Cardiac muscle cell (in vitro differentiated cells and primary cell): ENCODE data around the gene CRISPLD2. TPM values are rescaled to one million over a fixed set of nuclear protein-coding genes. Genes with fewer than 3 reads are reported as not detected.

Experiments
- DNase-seq, 2 donors: peaks; one replicate each; pipeline versions ENCODE4 v3.0.0 to v3.0.0-alpha.2; 2010 to 2017; ENCODE audit warnings: low read depth in 1 of 2, low spot score in 1 of 2
- H3K27ac ChIP-seq: fragments of 200-600 bp; sonication (generic); 2 replicates; pipeline ENCODE4 v1.5.1; 2016
- H3K27me3 ChIP-seq: fragments of 200-600 bp; sonication (generic); 2 replicates; pipeline ENCODE4 v1.6.0; 2016; ENCODE audit warnings: control low read depth
- H3K36me3 ChIP-seq: fragments of 200-600 bp; sonication (generic); 2 replicates; pipeline ENCODE4 v1.5.1; 2016; ENCODE audit warnings: control low read depth
- H3K4me1 ChIP-seq: fragments of 200-600 bp; sonication (generic); 2 replicates; pipeline ENCODE4 v1.8.1; 2017; ENCODE audit warnings: low read depth, mild to moderate bottlenecking, mixed run types
- H3K4me3 ChIP-seq: fragments of 200-600 bp; sonication (generic); 2 replicates; pipeline ENCODE4 v1.5.1; 2016; ENCODE audit warnings: mild to moderate bottlenecking
- H3K9me3 ChIP-seq: fragments of 200-600 bp; sonication (generic); 2 replicates; pipeline ENCODE4 v1.5.1; 2017; ENCODE audit warnings: low read depth, mild to moderate bottlenecking, control low read depth
- CTCF ChIP-seq: IDR thresholded peaks from 2 replicates; pipeline ENCODE4 v1.5.1; 2012; ENCODE audit warnings: low read depth, mild to moderate bottlenecking, low read length
- polyA plus RNA-seq: library from polyadenylated mRNA; unstranded; fragments of >200 nt; fragmentation: Nextera tagmentation; extraction: Ambion mirVana; gene quantifications from 2 replicates; pipeline ENCODE4 v1.2.1, GENCODE V29; 2016
- total RNA-seq: library from RNA; depleted of rRNA; stranded (reverse); fragments of >200 nt; gene quantifications from 2 replicates; pipeline ENCODE4 v1.2.3, GENCODE V29; 2016

The CRISPLD2 gene
- total and polyA plus RNA-seq, 2 experiments from 2014 or later = 0.91 to 1.7 TPM

DNA sequence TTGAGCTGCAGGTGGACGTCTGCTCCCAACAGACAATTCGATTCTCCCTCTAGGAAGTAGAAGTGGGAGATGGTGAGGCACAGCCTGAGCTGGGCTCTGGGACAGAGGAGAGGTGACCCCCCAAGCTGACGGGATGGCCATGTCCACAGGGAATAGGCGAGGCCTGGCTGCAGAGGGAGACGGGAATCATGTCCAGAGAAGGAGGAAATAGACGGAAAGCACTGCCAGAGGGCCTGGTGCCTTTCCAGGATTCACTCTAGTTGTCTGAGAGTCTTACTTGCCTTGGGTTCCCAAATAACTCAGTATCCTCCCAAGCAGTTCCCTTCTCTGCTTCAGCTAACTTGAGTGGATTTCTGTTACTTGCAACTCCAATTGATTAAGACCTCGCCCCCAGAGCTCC, 4.3 kb upstream of the CRISPLD2 start:
- no peaks in the 10 kb centered on the region for H3K9me3 ChIP-seq
- no peak for TF ChIP-seq CTCF
- no peak overlapping the region for H3K27ac ChIP-seq
- peaks cover 5% of the 10 kb centered on the region for H3K27me3 ChIP-seq
- no peaks in the 10 kb centered on the region for H3K4me1 ChIP-seq
- no peaks in the 10 kb centered on the region for H3K36me3 ChIP-seq
- no peak overlapping the region for H3K4me3 ChIP-seq
- DNase-seq = no peak

- H3K36me3 ChIP-seq = no peaks in the 10 kb centered on the region
- no peaks in the 10 kb centered on the region for H3K9me3 ChIP-seq
- DNase-seq = no peak
- H3K4me1 ChIP-seq = no peaks in the 10 kb centered on the region
- H3K27me3 ChIP-seq = peaks cover 11% of the 10 kb centered on the region
- no peak for TF ChIP-seq CTCF
- H3K27ac ChIP-seq = no peak overlapping the region
- H3K4me3 ChIP-seq = no peak overlapping the region
Observed at GRCh38 chr16:84816023-84816422, 3.8 kb upstream of the CRISPLD2 start.

- Histone ChIP-seq H3K36me3 (no peaks in the 10 kb centered on the region), H3K4me3 (no peak overlapping the region), H3K9me3 (no peaks in the 10 kb centered on the region), H3K4me1 (no peaks in the 10 kb centered on the region), H3K27ac (no peak overlapping the region), H3K27me3 (peaks cover 15% of the 10 kb centered on the region)
- no peak for TF ChIP-seq CTCF
- DNase-seq = no peak
Observed at GRCh38 chr16:84816485-84816884, 3.3 kb upstream of the CRISPLD2 start.

DNA sequence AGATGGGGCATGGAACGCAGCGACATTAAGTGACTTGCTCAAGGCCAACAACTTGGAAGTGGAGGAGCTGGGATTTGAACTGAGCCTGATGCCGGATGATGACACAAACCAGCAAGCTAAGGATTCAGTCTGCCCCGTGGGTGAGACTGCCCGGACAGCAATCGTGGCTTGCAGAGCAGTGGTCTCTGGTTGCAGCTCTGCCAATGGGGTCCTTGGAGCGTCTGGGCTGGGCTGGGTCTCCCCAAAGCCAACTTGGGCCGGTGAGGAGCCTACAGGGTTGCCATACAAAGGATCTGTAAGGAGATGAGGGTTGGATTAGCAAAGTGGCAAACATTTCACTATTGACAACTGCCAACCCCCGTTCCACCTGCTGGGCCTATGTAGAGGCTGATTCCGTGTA, 2.6 kb upstream of the CRISPLD2 start:
- no peak for TF ChIP-seq CTCF
- H3K27me3 ChIP-seq = peaks cover 22% of the 10 kb centered on the region
- no peak overlapping the region for H3K4me3 ChIP-seq
- DNase-seq = no peak
- no peaks in the 10 kb centered on the region for H3K36me3 ChIP-seq
- no peak overlapping the region for H3K27ac ChIP-seq
- H3K4me1 ChIP-seq = no peaks in the 10 kb centered on the region
- H3K9me3 ChIP-seq = no peaks in the 10 kb centered on the region

GRCh38 chr16:84817613-84818012, 2.2 kb upstream of the CRISPLD2 start:
- H3K27me3 ChIP-seq = peaks cover 22% of the 10 kb centered on the region
- no peak overlapping the region for H3K4me3 ChIP-seq
- no peak for DNase-seq
- no peaks in the 10 kb centered on the region for H3K4me1 ChIP-seq
- H3K36me3 ChIP-seq = no peaks in the 10 kb centered on the region
- H3K9me3 ChIP-seq = no peaks in the 10 kb centered on the region
- no peak overlapping the region for H3K27ac ChIP-seq
- no peak for TF ChIP-seq CTCF

DNA sequence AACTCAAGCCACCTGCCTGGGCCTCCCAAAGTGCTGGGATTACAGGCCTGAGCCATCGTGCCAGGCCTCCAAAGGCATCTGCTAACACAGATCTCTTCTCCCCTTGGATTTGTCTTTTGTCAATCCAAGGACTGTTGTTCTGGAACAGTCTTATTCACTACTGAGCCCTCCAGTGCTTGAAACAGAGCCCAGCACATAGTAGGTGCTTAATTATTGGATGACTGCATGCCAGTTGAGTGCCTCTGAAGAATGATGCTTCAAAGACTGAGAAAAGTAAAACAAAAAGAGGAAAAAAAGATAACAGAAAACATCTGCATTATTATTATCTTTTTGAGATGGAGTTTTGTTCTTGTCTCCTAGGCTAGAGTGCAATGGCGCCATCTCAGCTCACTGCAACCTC, 1.7 kb upstream of the CRISPLD2 start:
- peaks cover 22% of the 10 kb centered on the region for H3K27me3 ChIP-seq
- no peak for DNase-seq
- no peaks in the 10 kb centered on the region for H3K36me3 ChIP-seq
- no peaks in the 10 kb centered on the region for H3K4me1 ChIP-seq
- no peak for TF ChIP-seq CTCF
- no peak overlapping the region for H3K4me3 ChIP-seq
- H3K27ac ChIP-seq = no peak overlapping the region
- H3K9me3 ChIP-seq = no peaks in the 10 kb centered on the region
